Thymus (tissue), 11 donors: ENCODE data around the gene AGAP9. TPM values are rescaled to one million over a fixed set of nuclear protein-coding genes. Genes with fewer than 3 reads are reported as not detected.
"Not testable (repeated sequence)": the region's sequence is repeated elsewhere in the genome, so short reads cannot be mapped to it uniquely, and the experiment has no call there.

Experiments used
- DNase-seq, 9 donors: peaks; one replicate each; pipeline ENCODE4 v3.0.0-alpha.2; 2013; ENCODE audit warnings: low spot score in 9 of 9, low read depth in 6 of 9, missing footprints in 1 of 9
- H3K27ac ChIP-seq, 2 donors: one replicate each; pipeline ENCODE4 v1.5.1; 2013; ENCODE audit warnings: control low read depth in 1 of 2, low read depth in 1 of 2, low read length in 1 of 2, mild to moderate bottlenecking in 1 of 2, moderate library complexity in 1 of 2
- H3K27me3 ChIP-seq, 2 donors: one replicate each; pipeline ENCODE4 v1.5.1; 2013; ENCODE audit warnings: low read length in 1 of 2; ENCODE audit not compliant: control insufficient read depth in 2 of 2, insufficient read depth in 1 of 2
- H3K36me3 ChIP-seq, 2 donors: one replicate each; pipeline ENCODE4 v1.5.1; 2013; ENCODE audit warnings: low read length in 1 of 2, mild to moderate bottlenecking in 1 of 2, moderate library complexity in 1 of 2; ENCODE audit not compliant: control insufficient read depth in 2 of 2, insufficient read depth in 2 of 2
- H3K4me1 ChIP-seq, 2 donors: one replicate each; pipeline ENCODE4 v1.5.1; 2013; ENCODE audit warnings: low read length in 2 of 2; ENCODE audit not compliant: control insufficient read depth in 2 of 2, insufficient read depth in 2 of 2
- H3K4me3 ChIP-seq, 2 donors: one replicate each; pipeline ENCODE4 v1.5.1; 2013; ENCODE audit warnings: low read length in 2 of 2, control low read depth in 1 of 2, mild to moderate bottlenecking in 1 of 2
- H3K9me3 ChIP-seq, 2 donors: one replicate each; pipeline ENCODE4 v1.5.1; 2013; ENCODE audit warnings: low read length in 1 of 2, mild to moderate bottlenecking in 1 of 2; ENCODE audit not compliant: control insufficient read depth in 2 of 2, insufficient read depth in 1 of 2
- WGBS: extraction: QIAGEN DNeasy Blood & Tissue Kit; methylation state at CpG from one replicate; pipeline ENCODE4 v1.1.7; 2013; 5-methylcytosine and 5-hydroxymethylcytosine counted together
- polyA plus RNA-seq: library from polyadenylated mRNA; stranded (reverse); fragments of 200-250 nt; gene quantifications from one replicate; pipeline ENCODE4 v1.2.3, GENCODE V29; 2013
- total RNA-seq: library from RNA; stranded (reverse); fragments of 120-200 nt; gene quantifications from one replicate; pipeline ENCODE4 v1.2.4, GENCODE V29; 2013
- donor health status: healthy.

AGAP9 gene
- total and polyA plus RNA-seq, 2 donors, result 4.2 to 19.1 TPM

DNA sequence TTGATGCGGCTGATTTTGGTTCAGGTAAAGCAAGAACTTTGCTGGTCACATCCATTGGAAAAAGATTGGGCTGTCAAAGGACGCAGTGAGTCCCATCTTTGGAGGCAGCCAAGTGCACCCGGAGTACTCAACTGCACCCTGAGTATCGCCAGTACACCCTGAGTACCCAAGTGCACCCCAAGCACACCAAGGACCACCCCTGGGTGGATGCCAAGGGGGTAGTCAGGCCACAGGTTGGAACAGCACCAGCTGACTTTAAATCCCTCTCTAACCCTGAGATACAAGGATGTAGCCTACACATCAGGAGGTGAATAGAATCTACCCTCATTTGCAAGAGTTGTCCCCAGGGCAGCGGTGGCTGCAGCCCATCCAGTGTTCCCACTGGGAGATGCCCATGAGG is 56.0 kb downstream of the AGAP9 start:
- not testable (repeated sequence) for H3K4me3 ChIP-seq

DNA sequence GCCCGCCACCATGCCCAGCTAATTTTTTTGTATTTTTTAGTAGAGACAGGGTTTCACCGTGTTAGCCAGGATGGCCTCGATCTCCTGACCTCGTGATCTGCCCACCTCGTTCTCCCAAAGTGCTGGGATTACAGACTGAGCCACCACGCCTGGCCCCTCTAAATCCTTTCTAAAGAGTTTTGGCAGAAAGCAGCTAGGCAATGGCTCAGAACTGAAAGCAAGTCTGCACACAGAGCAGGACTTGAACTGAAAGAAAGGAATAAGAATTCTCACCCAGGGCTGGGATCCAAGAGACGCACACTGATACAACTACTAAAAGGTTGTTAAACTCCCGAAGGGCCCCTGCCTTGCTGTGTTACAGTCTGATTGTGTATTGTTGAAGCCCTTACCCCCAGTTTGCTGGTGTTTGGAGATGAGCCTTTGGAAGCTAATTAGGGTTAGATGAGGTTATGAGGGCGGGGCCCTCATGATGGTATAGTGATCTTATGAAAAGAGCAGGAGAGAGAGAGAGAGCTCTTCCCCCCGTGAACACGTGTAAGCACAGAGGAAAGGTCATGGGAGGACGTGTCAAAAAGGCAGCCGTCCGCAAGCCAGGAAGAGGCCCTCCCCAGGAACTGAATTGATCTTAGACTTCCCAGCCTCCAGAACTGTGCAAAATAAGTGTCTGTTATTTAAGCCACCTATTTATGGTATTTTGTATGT is 58.1 kb downstream of the AGAP9 start:
- not testable (repeated sequence) for H3K4me3 ChIP-seq, H3K9me3 ChIP-seq, H3K36me3 ChIP-seq, H3K27me3 ChIP-seq, H3K27ac ChIP-seq, H3K4me1 ChIP-seq, DNase-seq
- 93% methylated on average over 13 of the region's 14 CpGs for WGBS

More for the DNA sequence above, 56.0 kb downstream of the AGAP9 start:
- WGBS, result 93% methylated on average over 5 of the region's 5 CpGs
- not testable (repeated sequence) for DNase-seq, H3K9me3 ChIP-seq, H3K4me1 ChIP-seq, H3K27ac ChIP-seq, H3K27me3 ChIP-seq, H3K36me3 ChIP-seq

DNA sequence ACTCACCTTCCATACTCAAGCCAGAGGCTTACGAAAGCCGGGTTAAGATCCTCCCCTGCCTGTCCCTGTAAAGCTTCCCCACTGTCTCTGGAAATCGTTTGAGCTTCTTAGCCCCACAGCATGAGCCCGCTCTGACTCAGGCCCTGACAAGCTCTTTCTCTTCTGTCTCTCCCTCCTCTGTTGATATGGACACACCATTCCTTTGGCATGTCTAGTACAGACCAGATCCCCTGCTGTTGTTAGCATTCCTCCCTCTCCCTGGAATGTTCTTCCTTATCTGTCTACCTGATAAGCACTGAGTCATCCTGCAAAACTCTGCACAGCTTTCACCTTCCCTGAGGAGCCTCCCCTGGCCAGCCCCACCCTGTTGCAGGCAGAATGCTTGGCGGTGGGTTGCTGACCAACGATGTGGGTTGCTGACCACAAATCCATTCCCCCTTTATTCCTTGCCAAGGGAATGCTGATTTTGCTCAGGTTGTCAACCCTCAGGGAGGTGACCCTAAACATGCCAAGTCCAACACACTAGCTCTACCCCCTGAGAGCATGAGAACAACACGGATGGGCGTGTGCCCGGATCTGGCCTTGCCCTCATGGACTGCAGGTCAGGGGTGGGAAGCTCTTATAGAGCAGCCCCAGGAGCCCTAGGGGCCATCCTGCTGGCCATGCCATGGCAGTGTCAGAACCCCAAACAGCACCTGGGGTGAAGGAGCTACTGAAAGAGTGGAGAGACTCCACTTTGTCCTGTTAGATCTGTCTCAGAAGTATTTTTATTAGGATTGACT is 60.7 kb downstream of the AGAP9 start:
- H3K4me1 ChIP-seq, DNase-seq, H3K36me3 ChIP-seq, H3K27me3 ChIP-seq, H3K9me3 ChIP-seq, H3K4me3 ChIP-seq, H3K27ac ChIP-seq: not testable (repeated sequence)
- 96% methylated on average over 3 of the region's 9 CpGs for WGBS

DNA sequence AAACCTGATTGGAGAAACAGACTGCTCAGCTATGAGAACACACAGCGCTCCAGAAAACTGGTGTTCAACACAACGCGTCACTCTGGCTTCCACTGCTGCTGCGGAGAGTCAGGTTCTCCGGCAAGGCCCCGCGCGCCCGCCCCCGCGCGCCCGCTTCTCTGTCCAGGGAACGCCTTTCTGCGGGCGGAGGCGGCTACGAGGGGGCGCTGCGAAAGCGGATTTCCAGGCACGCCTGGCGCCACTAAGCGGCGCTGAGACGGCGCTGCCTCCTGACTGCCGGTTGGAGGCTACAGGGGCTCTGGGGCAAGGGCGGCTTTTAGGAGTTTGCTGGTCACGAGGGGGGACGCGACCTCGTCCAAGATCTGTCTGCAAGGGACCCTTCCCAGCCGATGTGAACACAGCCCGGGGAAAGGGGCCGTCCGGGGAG is 62.2 kb downstream of the AGAP9 start:
- H3K36me3 ChIP-seq, H3K27me3 ChIP-seq, H3K9me3 ChIP-seq, H3K4me3 ChIP-seq: not testable (repeated sequence)
- Histone ChIP-seq H3K4me1 (peaks cover 0 to 14% of the 10 kb centered on the region in 2 donors), H3K27ac (peak overlapping the region in 1 of 2 donors; percentile 5)
- peak in 1 of 9 donors; percentile 56 for DNase-seq
- WGBS, result 4% methylated on average over 30 of the region's 37 CpGs

DNA sequence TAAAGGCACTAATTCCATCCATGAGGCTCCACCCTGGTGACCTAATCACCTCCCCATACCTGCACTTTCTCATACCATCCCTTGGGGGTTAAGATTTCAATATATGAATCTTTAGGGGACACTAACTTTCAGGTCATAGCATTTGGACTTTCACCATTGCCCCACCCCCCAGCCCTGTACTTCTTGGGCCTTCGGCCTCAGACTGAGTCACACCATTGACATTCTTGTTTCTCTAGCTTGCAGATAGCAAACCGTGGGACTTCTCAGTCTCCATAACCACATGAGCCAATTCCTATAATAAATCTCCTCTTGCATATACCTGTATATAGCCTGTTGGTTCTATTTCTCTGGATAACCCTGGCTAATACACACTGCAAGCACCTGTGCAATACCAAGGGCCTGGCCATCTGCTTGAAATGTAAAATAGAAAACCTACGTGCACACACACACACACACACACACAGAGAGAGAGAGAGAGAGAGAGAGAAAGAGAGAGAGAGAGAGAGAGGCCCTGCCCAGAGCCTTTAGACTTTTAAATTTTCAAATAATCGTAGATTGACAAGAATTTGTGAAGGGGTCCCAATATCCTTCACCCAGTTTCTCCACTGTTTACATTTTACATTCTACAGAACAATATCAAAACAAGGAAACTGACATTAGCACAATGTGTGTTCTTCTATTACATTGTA is 64.8 kb downstream of the AGAP9 start:
- DNase-seq, result no peak
- 87% methylated on average over 4 of the region's 4 CpGs for WGBS
- no peaks in the 10 kb centered on the region for H3K9me3 ChIP-seq
- H3K4me1 ChIP-seq, result peaks cover 3 to 40% of the 10 kb centered on the region in 2 donors
- no peaks in the 10 kb centered on the region for H3K27me3 ChIP-seq
- no peak overlapping the region for H3K4me3 ChIP-seq
- no peaks in the 10 kb centered on the region for H3K36me3 ChIP-seq
- no peak overlapping the region for H3K27ac ChIP-seq

DNA sequence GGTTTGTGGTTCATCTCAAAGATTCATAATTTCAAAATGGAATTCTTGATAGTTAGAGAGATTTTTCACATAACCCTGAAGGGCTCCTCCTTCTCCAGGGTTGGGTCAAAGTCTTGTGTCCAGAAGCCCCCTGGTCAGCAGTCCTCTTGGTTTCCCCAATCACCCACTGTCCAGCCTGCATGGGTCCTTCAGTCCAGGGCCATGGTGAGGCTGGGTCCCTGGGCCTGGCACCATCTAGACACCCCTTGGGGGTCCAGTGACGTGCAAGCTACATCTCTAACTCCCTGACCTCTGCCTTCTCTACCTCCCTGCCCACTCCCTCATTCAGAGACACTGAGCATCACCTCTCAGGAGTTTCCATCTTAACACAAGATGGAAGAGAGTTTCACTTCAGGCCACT is 65.6 kb downstream of the AGAP9 start:
- Histone ChIP-seq H3K4me1 (peaks cover 8 to 48% of the 10 kb centered on the region in 2 donors), H3K4me3 (no peak overlapping the region), H3K27ac (no peak overlapping the region), H3K36me3 (no peaks in the 10 kb centered on the region), H3K9me3 (no peaks in the 10 kb centered on the region), H3K27me3 (no peaks in the 10 kb centered on the region)
- WGBS, result 95% methylated on average over 1 of the region's 1 CpG
- DNase-seq, result no peak

DNA sequence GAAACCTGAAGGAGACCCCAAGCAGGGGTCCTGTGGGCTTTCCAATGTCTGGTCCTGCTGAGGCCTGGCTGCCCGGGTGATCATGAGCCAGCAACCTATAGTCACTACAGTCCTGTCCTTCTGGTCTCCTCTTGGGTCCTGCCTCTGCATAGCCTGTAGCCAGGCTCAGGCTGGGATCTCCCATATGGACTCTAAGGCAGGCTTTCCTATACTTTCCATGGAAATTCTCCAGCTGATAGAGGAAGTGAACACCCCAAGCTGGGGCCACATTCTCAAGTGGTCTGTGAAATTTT is 66.0 kb downstream of the AGAP9 start:
- Histone ChIP-seq H3K9me3 (no peaks in the 10 kb centered on the region), H3K36me3 (no peaks in the 10 kb centered on the region), H3K4me3 (no peak overlapping the region), H3K27me3 (no peaks in the 10 kb centered on the region), H3K4me1 (peaks cover 11 to 52% of the 10 kb centered on the region in 2 donors), H3K27ac (no peak overlapping the region)
- no peak for DNase-seq
- WGBS, result 100% methylated on average over 1 of the region's 1 CpG

DNA sequence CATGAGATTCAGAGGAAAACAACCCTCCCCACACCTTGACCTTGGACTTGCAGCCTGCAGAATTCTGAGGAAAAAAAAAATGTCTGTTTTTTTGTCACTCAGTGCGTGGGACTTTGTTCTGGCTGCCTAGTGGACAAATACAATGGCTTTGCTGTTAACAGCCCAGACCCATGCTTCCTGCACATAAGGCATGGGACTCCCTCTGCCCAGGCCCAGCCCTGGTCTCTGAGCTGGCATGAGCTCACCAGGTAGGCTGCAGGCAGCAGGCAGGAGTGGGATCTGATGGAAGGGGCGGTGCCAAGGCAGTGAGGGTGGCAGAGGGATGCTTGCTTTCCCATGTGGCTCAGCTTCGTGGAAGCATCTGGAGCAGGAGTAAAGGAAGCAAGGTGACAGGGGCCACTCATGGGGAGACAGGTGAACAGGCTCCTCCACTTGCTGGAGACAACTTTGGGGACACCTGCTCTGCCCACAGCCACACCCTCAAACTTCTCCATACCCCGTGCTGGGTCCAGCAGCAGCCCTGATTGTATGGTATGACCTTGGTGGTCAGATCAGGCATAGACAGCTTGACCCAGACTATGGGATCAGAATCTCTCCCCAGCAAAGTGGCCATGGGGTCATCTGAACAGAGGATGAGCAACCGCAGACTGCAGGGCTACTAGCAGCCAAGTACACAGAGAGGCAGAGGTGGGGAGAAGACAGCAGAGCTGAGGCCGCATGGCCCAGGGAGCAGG is 66.5 kb downstream of the AGAP9 start:
- Histone ChIP-seq H3K4me3 (no peak overlapping the region), H3K27ac (no peak overlapping the region), H3K27me3 (no peaks in the 10 kb centered on the region), H3K4me1 (peaks cover 16 to 57% of the 10 kb centered on the region in 2 donors), H3K9me3 (no peaks in the 10 kb centered on the region), H3K36me3 (no peaks in the 10 kb centered on the region)
- DNase-seq, result no peak
- WGBS, result 97% methylated on average over 6 of the region's 6 CpGs
